ENCODE measurements around the gene DCLK3. TPM values are rescaled to one million over a fixed set of nuclear protein-coding genes. Genes with fewer than 3 reads are reported as not detected.
A peak's percentile ranks its signal among the peaks of the same experiment; 100 is the strongest.

DCLK3 gene
- total and polyA plus RNA-seq, 4 donors = 0.04 to 0.80 (median 0.21) TPM

DNA sequence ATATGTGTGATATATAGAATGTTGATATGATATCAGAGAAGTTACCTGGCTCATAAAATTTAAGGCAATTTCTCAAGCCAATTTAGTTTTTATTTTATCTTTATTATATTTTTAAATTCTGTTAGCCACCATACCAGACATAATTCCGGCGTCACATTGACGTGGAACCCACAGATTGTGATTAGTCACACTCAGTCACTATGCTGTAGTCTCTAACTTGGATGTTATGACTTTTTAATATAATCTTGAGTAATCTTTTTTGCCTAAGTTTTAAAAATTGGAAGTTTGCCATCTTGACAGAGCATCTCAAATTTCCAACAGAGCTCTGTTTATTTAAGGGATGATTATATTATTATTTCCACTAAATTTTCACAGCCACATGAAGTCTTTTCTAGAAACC, 9.7 kb upstream of the DCLK3 start:
- ATAC-seq (ENCODE audit: insufficient read depth, low FRiP score) (no peak), DNase-seq (peak in 2 of 3 donors; percentile 46 to 69)
- no peaks in the 10 kb centered on the region for H3K27me3 ChIP-seq (ENCODE audit: control insufficient read depth in 3 of 3, insufficient read depth in 3 of 3, low read length in 2 of 3)
- TF ChIP-seq, protein P1, sequence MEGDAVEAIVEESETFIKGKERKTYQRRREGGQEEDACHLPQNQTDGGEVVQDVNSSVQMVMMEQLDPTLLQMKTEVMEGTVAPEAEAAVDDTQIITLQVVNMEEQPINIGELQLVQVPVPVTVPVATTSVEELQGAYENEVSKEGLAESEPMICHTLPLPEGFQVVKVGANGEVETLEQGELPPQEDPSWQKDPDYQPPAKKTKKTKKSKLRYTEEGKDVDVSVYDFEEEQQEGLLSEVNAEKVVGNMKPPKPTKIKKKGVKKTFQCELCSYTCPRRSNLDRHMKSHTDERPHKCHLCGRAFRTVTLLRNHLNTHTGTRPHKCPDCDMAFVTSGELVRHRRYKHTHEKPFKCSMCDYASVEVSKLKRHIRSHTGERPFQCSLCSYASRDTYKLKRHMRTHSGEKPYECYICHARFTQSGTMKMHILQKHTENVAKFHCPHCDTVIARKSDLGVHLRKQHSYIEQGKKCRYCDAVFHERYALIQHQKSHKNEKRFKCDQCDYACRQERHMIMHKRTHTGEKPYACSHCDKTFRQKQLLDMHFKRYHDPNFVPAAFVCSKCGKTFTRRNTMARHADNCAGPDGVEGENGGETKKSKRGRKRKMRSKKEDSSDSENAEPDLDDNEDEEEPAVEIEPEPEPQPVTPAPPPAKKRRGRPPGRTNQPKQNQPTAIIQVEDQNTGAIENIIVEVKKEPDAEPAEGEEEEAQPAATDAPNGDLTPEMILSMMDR (IDR thresholded peaks at IDR 0.05; ENCODE audit: control extremely low read depth, extremely low read depth) = no peak
- H3K9ac ChIP-seq (ENCODE audit: insufficient read depth in 1 of 2, low read length in 2 of 2) = no peak overlapping the region
- 60 to 72% methylated on average over 3 of the region's 3 CpGs for whole genome bisulfite sequencing, 2 donors
- H3K4me3 ChIP-seq = no peak overlapping the region
- H3K9me3 ChIP-seq (ENCODE audit: control insufficient read depth in 4 of 4, insufficient read depth in 3 of 4, low read length in 3 of 4) = no peaks in the 10 kb centered on the region
- H3K27ac ChIP-seq (ENCODE audit: low read depth in 1 of 2, low read length in 1 of 2) = no peak overlapping the region
- no peaks in the 10 kb centered on the region for H3K36me3 ChIP-seq (ENCODE audit: control insufficient read depth in 4 of 4, insufficient read depth in 4 of 4, low read length in 4 of 4)
- peaks cover 0 to 20% (median 0%) of the 10 kb centered on the region in 5 donors for H3K4me1 ChIP-seq (ENCODE audit: control insufficient read depth in 5 of 5, insufficient read depth in 5 of 5, low read length in 5 of 5)

DNA sequence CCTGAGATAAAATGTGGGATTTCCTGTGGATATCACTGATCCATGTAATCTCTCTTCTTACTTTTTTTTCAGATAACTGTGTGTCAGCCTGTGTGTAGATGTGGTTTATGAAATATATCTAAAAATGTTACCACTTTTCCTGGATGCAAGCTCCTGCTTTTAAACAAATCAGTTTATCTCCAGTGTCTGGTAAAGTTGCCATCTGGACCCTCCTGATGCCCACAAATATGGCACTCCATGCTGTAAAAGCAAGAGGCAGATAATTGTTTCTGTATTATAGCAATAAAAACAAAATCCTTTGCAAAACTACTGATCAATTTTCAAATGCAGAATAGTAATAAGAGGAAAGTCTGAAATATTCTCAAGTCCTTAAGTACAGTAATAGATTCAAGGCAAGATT, 7.6 kb upstream of the DCLK3 start:
- Histone ChIP-seq H3K27me3 (ENCODE audit: control insufficient read depth in 3 of 3, insufficient read depth in 3 of 3, low read length in 2 of 3) (peaks cover 0 to 7% (median 0%) of the 10 kb centered on the region in 3 donors), H3K9me3 (ENCODE audit: control insufficient read depth in 4 of 4, insufficient read depth in 3 of 4, low read length in 3 of 4) (no peaks in the 10 kb centered on the region), H3K9ac (ENCODE audit: insufficient read depth in 1 of 2, low read length in 2 of 2) (no peak overlapping the region), H3K4me1 (ENCODE audit: control insufficient read depth in 5 of 5, insufficient read depth in 5 of 5, low read length in 5 of 5) (peaks cover 0 to 19% (median 0%) of the 10 kb centered on the region in 5 donors), H3K27ac (ENCODE audit: low read depth in 1 of 2, low read length in 1 of 2) (no peak overlapping the region), H3K36me3 (ENCODE audit: control insufficient read depth in 4 of 4, insufficient read depth in 4 of 4, low read length in 4 of 4) (no peaks in the 10 kb centered on the region), H3K4me3 (no peak overlapping the region)
- no peak for DNase-seq
- no peak for ATAC-seq (ENCODE audit: insufficient read depth, low FRiP score)
- TF ChIP-seq, protein P1 (IDR thresholded peaks at IDR 0.05; ENCODE audit: control extremely low read depth, extremely low read depth) = no peak

DNA sequence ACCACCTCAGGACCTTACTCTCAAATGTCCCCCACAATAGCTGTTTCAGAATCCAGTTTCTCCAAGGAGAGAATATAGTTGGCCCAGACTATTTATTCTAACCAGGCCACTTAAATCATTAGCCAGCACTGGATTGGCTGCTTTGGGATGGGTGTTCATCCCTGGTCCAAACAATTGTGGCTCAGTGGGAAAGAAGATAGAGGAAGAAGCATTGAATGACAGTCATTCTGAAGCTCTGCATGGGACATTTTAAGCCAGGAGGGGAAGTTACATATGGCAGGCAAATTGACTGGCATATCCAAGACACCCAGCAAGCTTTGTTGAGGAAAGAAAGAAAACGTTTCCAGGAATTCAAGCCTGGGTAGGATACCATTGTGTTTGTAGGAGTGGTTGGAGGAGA, 5.6 kb upstream of the DCLK3 start:
- ATAC-seq (ENCODE audit: insufficient read depth, low FRiP score) = no peak
- Histone ChIP-seq H3K36me3 (ENCODE audit: control insufficient read depth in 4 of 4, insufficient read depth in 4 of 4, low read length in 4 of 4) (no peaks in the 10 kb centered on the region), H3K4me3 (no peak overlapping the region), H3K4me1 (ENCODE audit: control insufficient read depth in 5 of 5, insufficient read depth in 5 of 5, low read length in 5 of 5) (peaks cover 0 to 8% (median 0%) of the 10 kb centered on the region in 5 donors), H3K9ac (ENCODE audit: insufficient read depth in 1 of 2, low read length in 2 of 2) (no peak overlapping the region), H3K9me3 (ENCODE audit: control insufficient read depth in 4 of 4, insufficient read depth in 3 of 4, low read length in 3 of 4) (no peaks in the 10 kb centered on the region), H3K27me3 (ENCODE audit: control insufficient read depth in 3 of 3, insufficient read depth in 3 of 3, low read length in 2 of 3) (peaks cover 0 to 21% (median 13%) of the 10 kb centered on the region in 3 donors), H3K27ac (ENCODE audit: low read depth in 1 of 2, low read length in 1 of 2) (no peak overlapping the region)
- no peak for DNase-seq
- TF ChIP-seq, protein P1 (IDR thresholded peaks at IDR 0.05; ENCODE audit: control extremely low read depth, extremely low read depth) = no peak
- 36 to 59% methylated on average over 1 of the region's 1 CpG for WGBS, 2 donors

DNA sequence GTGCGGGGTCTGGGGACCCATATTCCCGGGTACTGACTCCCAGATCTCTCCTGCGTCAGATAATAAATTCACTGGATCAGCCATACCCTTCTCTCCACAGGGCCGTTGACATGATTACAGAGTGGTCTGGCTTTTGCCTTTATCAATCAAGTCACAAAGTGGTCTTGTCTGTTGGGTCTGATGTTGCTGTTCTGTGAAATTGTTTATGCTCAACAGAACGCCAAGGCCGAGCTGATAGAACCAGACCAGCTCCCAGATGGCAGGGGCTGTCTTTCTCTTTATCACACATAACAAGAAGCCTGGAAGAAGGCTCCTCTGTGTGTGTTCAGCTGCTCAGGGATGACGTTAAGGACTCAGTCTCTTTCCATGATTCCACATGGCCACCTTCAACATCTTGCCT, 751 bp upstream of the DCLK3 start:
- ATAC-seq (ENCODE audit: insufficient read depth, low FRiP score) = no peak
- Histone ChIP-seq H3K9me3 (ENCODE audit: control insufficient read depth in 4 of 4, insufficient read depth in 3 of 4, low read length in 3 of 4) (peaks cover 0 to 6% (median 0%) of the 10 kb centered on the region in 4 donors), H3K9ac (ENCODE audit: insufficient read depth in 1 of 2, low read length in 2 of 2) (no peak overlapping the region), H3K4me1 (ENCODE audit: control insufficient read depth in 5 of 5, insufficient read depth in 5 of 5, low read length in 5 of 5) (peaks cover 0 to 10% (median 0%) of the 10 kb centered on the region in 5 donors), H3K36me3 (ENCODE audit: control insufficient read depth in 4 of 4, insufficient read depth in 4 of 4, low read length in 4 of 4) (no peaks in the 10 kb centered on the region), H3K27me3 (ENCODE audit: control insufficient read depth in 3 of 3, insufficient read depth in 3 of 3, low read length in 2 of 3) (peaks cover 6 to 57% (median 34%) of the 10 kb centered on the region in 3 donors), H3K4me3 (no peak overlapping the region), H3K27ac (ENCODE audit: low read depth in 1 of 2, low read length in 1 of 2) (no peak overlapping the region)
- 77 to 86% methylated on average over 7 of the region's 7 CpGs for WGBS, 2 donors
- DNase-seq = no peak
- TF ChIP-seq, protein P1 (IDR thresholded peaks at IDR 0.05; ENCODE audit: control extremely low read depth, extremely low read depth) = no peak
